Hepatocyte (in vitro differentiated cells): ENCODE results near the gene CFAP161. TPM values are rescaled to one million over a fixed set of nuclear protein-coding genes. Genes with fewer than 3 reads are reported as not detected.

Experiments
- DNase-seq: peaks from one replicate; pipeline ENCODE4 v3.0.0-alpha.2; 2016; ENCODE audit warnings: low spot score
- H2AFZ ChIP-seq: fragments of 200-600 bp; sonication (generic); 2 replicates; pipeline ENCODE4 v1.6.0; 2016; ENCODE audit warnings: antibody characterized with exemption, mild to moderate bottlenecking
- H3K27ac ChIP-seq: fragments of 200-600 bp; sonication (generic); 2 replicates; pipeline ENCODE4 v1.5.1; 2016; ENCODE audit warnings: mild to moderate bottlenecking
- H3K27me3 ChIP-seq: fragments of 200-600 bp; sonication (generic); 2 replicates; pipeline ENCODE4 v1.6.1; 2016
- H3K36me3 ChIP-seq: fragments of 200-600 bp; sonication (generic); replicated peaks from 2 replicates; pipeline ENCODE4 v1.5.1; 2016; ENCODE audit warnings: low read depth; ENCODE audit not compliant: insufficient read depth
- H3K4me1 ChIP-seq: fragments of 200-600 bp; sonication (generic); 2 replicates; pipeline ENCODE4 v1.5.1; 2016; ENCODE audit warnings: mild to moderate bottlenecking, moderate library complexity; ENCODE audit not compliant: insufficient read depth
- H3K4me2 ChIP-seq: fragments of 200-600 bp; sonication (generic); 2 replicates; pipeline ENCODE4 v1.6.0; 2016
- H3K4me3 ChIP-seq: fragments of 200-600 bp; sonication (generic); 2 replicates; pipeline ENCODE4 v1.5.1; 2016; ENCODE audit warnings: mild to moderate bottlenecking
- H3K79me2 ChIP-seq: fragments of 200-600 bp; sonication (generic); 2 replicates; pipeline ENCODE4 v1.6.0; 2017; ENCODE audit warnings: mild to moderate bottlenecking
- H3K9me2 ChIP-seq: fragments of 200-600 bp; sonication (generic); replicated peaks from 2 replicates; pipeline ENCODE4 v1.6.0; 2017; ENCODE audit warnings: mild to moderate bottlenecking; ENCODE audit not compliant: insufficient read depth
- H3K9me3 ChIP-seq: fragments of 200-600 bp; sonication (generic); 2 replicates; pipeline ENCODE4 v1.5.1; 2016; ENCODE audit warnings: low read depth, mild to moderate bottlenecking
- H4K20me1 ChIP-seq: fragments of 200-600 bp; sonication (generic); 2 replicates; pipeline ENCODE4 v1.6.0; 2016; ENCODE audit warnings: mild to moderate bottlenecking; ENCODE audit not compliant: insufficient read depth, poor library complexity, severe bottlenecking
- EZH2 ChIP-seq: fragments of 200-600 bp; sonication (generic); IDR thresholded peaks from 2 replicates; pipeline ENCODE4 v1.6.1; 2016; ENCODE audit warnings: antibody characterized with exemption, mild to moderate bottlenecking, borderline replicate concordance
- EZH2phosphoT487 ChIP-seq: fragments of 200-600 bp; sonication (generic); IDR thresholded peaks from one replicate; pipeline ENCODE4 v1.6.1; 2018; ENCODE audit warnings: antibody characterized with exemption, mild to moderate bottlenecking, low read depth, moderate library complexity; ENCODE audit not compliant: unreplicated experiment, severe bottlenecking
- WGBS: methylation state at CpG from one replicate; pipeline ENCODE4 v1.1.6; 2016; ENCODE audit warnings: low lambda C conversion rate; ENCODE audit errors: missing lambda C conversion rate; 5-methylcytosine and 5-hydroxymethylcytosine counted together
- polyA plus RNA-seq: library from polyadenylated mRNA; unstranded; fragments of >200 nt; fragmentation: Nextera tagmentation; extraction: Ambion mirVana; gene quantifications from 2 replicates; pipeline ENCODE4 v1.2.1, GENCODE V29; 2016
- total RNA-seq: library from RNA; depleted of rRNA; stranded (reverse); fragments of >200 nt; gene quantifications from 2 replicates; pipeline ENCODE4 v1.2.3, GENCODE V29; 2014
- TF ChIP-seq, protein P1 (sequence below): fragments of 200-600 bp; sonication (generic); IDR thresholded peaks from 2 replicates; pipeline ENCODE4 v1.5.1; 2016; ENCODE audit warnings: antibody characterized with exemption, mild to moderate bottlenecking; ENCODE audit not compliant: poor library complexity

Gene CFAP161
- total and polyA plus RNA-seq, 2 experiments from 2014 or later, result 0.81 TPM; not detected in 1

DNA sequence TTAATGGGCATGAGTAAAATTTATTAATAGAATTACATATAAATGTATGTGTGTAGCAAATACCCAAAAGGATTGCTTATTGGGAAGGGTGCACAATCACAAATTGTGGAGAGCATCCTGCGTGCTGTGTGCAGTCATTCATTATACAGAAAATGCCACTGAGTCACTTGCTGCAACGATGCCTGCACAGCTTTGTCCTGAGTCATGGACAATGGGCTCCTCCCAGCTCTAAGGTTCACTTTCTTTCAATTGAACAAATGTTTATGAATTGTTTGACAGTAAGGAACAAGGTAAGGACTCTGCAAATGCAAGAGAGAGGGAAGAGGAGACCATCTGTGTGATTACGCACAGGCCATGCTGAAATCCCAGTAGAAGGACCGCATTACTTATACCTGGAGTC lies 18.7 kb downstream of the CFAP161 start:
- Histone ChIP-seq H3K36me3 (no peaks in the 10 kb centered on the region), H3K27ac (no peak overlapping the region), H3K4me3 (no peak overlapping the region), H3K4me2 (no peak overlapping the region), H2AFZ (no peak overlapping the region), H3K79me2 (no peaks in the 10 kb centered on the region), H3K9me2 (no peaks in the 10 kb centered on the region), H3K27me3 (no peaks in the 10 kb centered on the region), H3K4me1 (no peaks in the 10 kb centered on the region), H4K20me1 (no peaks in the 10 kb centered on the region), H3K9me3 (no peaks in the 10 kb centered on the region)
- TF ChIP-seq EZH2, result no peak
- TF ChIP-seq EZH2phosphoT487, result no peak
- TF ChIP-seq, protein P1, sequence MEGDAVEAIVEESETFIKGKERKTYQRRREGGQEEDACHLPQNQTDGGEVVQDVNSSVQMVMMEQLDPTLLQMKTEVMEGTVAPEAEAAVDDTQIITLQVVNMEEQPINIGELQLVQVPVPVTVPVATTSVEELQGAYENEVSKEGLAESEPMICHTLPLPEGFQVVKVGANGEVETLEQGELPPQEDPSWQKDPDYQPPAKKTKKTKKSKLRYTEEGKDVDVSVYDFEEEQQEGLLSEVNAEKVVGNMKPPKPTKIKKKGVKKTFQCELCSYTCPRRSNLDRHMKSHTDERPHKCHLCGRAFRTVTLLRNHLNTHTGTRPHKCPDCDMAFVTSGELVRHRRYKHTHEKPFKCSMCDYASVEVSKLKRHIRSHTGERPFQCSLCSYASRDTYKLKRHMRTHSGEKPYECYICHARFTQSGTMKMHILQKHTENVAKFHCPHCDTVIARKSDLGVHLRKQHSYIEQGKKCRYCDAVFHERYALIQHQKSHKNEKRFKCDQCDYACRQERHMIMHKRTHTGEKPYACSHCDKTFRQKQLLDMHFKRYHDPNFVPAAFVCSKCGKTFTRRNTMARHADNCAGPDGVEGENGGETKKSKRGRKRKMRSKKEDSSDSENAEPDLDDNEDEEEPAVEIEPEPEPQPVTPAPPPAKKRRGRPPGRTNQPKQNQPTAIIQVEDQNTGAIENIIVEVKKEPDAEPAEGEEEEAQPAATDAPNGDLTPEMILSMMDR, result no peak
- no peak for DNase-seq
- 90% methylated on average over 4 of the region's 4 CpGs for WGBS

DNA sequence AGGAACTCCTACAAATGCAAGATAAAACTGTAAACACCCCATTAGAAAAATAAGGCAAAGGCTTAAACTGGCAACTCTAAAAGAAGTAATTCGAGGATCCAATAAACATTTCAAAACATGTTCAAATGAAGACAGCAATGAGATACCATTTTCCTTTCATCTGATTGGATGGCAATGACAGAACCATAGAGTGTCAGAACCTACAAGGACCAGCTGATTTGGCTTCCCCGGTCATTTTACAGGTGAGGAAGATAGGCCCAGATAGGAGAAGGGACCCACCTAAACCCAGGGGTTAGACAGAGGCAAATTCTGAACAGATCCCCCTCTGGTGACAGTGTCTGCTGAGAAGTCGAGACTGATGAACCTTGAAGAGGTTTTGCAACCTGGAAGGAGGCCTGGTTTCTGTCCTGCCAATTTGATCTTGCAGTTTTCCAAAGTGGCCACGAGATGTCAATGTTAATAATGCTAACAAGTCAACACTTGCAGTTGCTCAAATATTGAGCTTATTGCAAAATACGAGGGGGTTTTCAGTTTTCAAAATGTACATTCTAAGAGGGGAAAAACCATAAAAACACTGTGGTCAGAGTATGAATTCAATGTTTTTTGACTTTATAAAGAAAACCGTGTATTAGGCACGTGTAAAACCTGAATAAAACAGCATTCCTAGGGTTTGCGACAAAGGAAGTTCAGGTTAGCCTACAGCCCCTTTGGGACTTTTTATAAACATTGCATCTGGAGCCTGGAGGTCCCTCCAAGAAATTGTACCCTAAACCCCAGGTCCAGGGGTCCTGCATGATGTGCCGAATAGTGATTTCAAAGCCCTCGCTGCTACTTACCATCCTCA lies 21.5 kb downstream of the CFAP161 start:
- Histone ChIP-seq H4K20me1 (no peaks in the 10 kb centered on the region), H3K4me3 (no peak overlapping the region), H3K36me3 (no peaks in the 10 kb centered on the region), H3K9me2 (no peaks in the 10 kb centered on the region), H2AFZ (no peak overlapping the region), H3K79me2 (no peaks in the 10 kb centered on the region), H3K9me3 (no peaks in the 10 kb centered on the region), H3K4me2 (no peak overlapping the region), H3K4me1 (no peaks in the 10 kb centered on the region), H3K27ac (peak overlapping the region; percentile 17), H3K27me3 (no peaks in the 10 kb centered on the region)
- WGBS, result 49% methylated on average over 10 of the region's 10 CpGs
- peak; percentile 63 for DNase-seq
- TF ChIP-seq, protein P1, result peak; percentile 66
- no peak for TF ChIP-seq EZH2

DNA sequence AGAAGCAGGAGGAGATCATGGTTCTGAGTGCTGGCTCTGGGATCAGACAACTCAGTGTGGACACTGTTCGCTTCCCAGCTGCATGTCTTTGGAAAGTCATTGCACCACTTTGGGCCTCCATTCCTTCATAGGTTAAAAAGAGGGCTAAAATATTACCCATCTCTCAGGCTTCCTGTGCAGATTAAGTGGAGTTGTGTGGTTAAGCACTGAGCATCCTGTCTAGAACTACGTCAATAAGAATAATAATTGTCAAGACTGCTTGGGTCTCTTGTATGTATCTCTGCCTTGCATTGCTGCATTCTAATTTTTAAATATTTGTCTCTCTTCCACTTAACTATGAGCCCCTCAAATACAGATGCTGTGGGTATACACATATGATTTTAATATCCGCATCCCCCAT lies 22.3 kb downstream of the CFAP161 start:
- 90% methylated on average over 3 of the region's 3 CpGs for WGBS
- no peak overlapping the region for H3K4me2 ChIP-seq
- no peaks in the 10 kb centered on the region for H3K79me2 ChIP-seq
- TF ChIP-seq, protein P1, result no peak
- TF ChIP-seq EZH2 (no peak), EZH2phosphoT487 (no peak)
- no peaks in the 10 kb centered on the region for H3K27me3 ChIP-seq
- no peaks in the 10 kb centered on the region for H3K9me3 ChIP-seq
- peaks cover 6% of the 10 kb centered on the region for H3K4me1 ChIP-seq
- no peaks in the 10 kb centered on the region for H4K20me1 ChIP-seq
- DNase-seq, result no peak
- H3K4me3 ChIP-seq, result no peak overlapping the region
- no peaks in the 10 kb centered on the region for H3K9me2 ChIP-seq
- H3K27ac ChIP-seq, result peak overlapping the region; percentile 17
- H2AFZ ChIP-seq, result no peak overlapping the region
- no peaks in the 10 kb centered on the region for H3K36me3 ChIP-seq
